OCI-LY3 (cell line): Measurements from ENCODE around the gene TRIM50.

Source experiments
- H2AFZ ChIP-seq: fragments of 200-600, 300-600 bp; shearing (Covaris generic); 2 replicates; pipeline ENCODE4 v1.6.0; 2014; ENCODE audit warnings: antibody characterized with exemption, low read depth, low read length
- H3K27ac ChIP-seq: fragments of 200-600, 300-600 bp; sonication (generic); 2 replicates; pipeline ENCODE4 v1.5.1; 2014; ENCODE audit warnings: mild to moderate bottlenecking, low read length, moderate library complexity, mixed read lengths
- H3K27me3 ChIP-seq: fragments of 200-600, 300-600 bp; sonication (generic); 2 replicates; pipeline ENCODE4 v1.6.1; 2014; ENCODE audit warnings: low read depth, low read length, mixed read lengths
- H3K36me3 ChIP-seq: fragments of 200-600, 300-600 bp; sonication (generic); replicated peaks from 2 replicates; pipeline ENCODE3; 2014; ENCODE audit warnings: low read depth, low read length, mixed read lengths
- H3K4me1 ChIP-seq: fragments of 300-600, 200-600 bp; sonication (generic); 2 replicates; pipeline ENCODE4 v1.6.1; 2014; ENCODE audit warnings: low read length, mixed read lengths
- H3K4me2 ChIP-seq: fragments of 200-600, 300-600 bp; sonication (generic); 2 replicates; pipeline ENCODE4 v1.6.1; 2014; ENCODE audit warnings: low read length, mixed read lengths
- H3K4me3 ChIP-seq: fragments of 300-600, 200-600 bp; sonication (generic); 2 replicates; pipeline ENCODE4 v1.5.1; 2014; ENCODE audit warnings: antibody characterized with exemption, mild to moderate bottlenecking, low read length, moderate library complexity
- H3K79me2 ChIP-seq: fragments of 300-600, 200-600 bp; shearing (Covaris generic); 2 replicates; pipeline ENCODE4 v1.6.1; 2014; ENCODE audit warnings: mild to moderate bottlenecking, low read length, mixed read lengths
- H3K9ac ChIP-seq: fragments of 300-600, 200-600 bp; shearing (Covaris generic); 2 replicates; pipeline ENCODE4 v1.6.0; 2014; ENCODE audit warnings: mild to moderate bottlenecking, low read length, moderate library complexity
- H3K9me3 ChIP-seq: fragments of 200-600, 300-600 bp; shearing (Covaris generic); 2 replicates; pipeline ENCODE4 v1.6.1; 2014; ENCODE audit warnings: low read length, mixed read lengths; ENCODE audit not compliant: insufficient read depth
- H4K20me1 ChIP-seq: fragments of 200-600, 300-600 bp; sonication (generic); 2 replicates; pipeline ENCODE4 v1.6.1; 2016; ENCODE audit warnings: low read length, mixed read lengths; ENCODE audit not compliant: insufficient read depth
- CTCF ChIP-seq: fragments of 200-600, 300-600 bp; sonication (generic); IDR thresholded peaks from 2 replicates; pipeline ENCODE4 v1.5.1; 2014; ENCODE audit warnings: antibody characterized with exemption, low read length, low read depth
- EZH2phosphoT487 ChIP-seq: fragments of 200-600 bp; shearing (Covaris generic); IDR thresholded peaks from 2 replicates; pipeline ENCODE4 v1.6.1; 2018; ENCODE audit warnings: antibody characterized with exemption, mixed run types, low read depth

Gene TRIM50

GRCh38 chr7:73369009-73369408, 41.1 kb upstream of the TRIM50 start:
- H3K9me3 ChIP-seq, result no peaks in the 10 kb centered on the region
- H4K20me1 ChIP-seq, result no peaks in the 10 kb centered on the region
- H3K79me2 ChIP-seq, result no peaks in the 10 kb centered on the region
- H3K4me1 ChIP-seq, result no peaks in the 10 kb centered on the region
- H3K4me3 ChIP-seq, result no peak overlapping the region
- H2AFZ ChIP-seq, result no peak overlapping the region
- no peak overlapping the region for H3K4me2 ChIP-seq
- TF ChIP-seq EZH2phosphoT487 (no peak), CTCF (no peak)
- H3K36me3 ChIP-seq, result no peaks in the 10 kb centered on the region
- H3K9ac ChIP-seq, result no peak overlapping the region
- no peaks in the 10 kb centered on the region for H3K27me3 ChIP-seq
- H3K27ac ChIP-seq, result no peak overlapping the region

- Histone ChIP-seq H4K20me1 (no peaks in the 10 kb centered on the region), H3K9ac (no peak overlapping the region), H3K27me3 (no peaks in the 10 kb centered on the region), H2AFZ (no peak overlapping the region), H3K4me1 (no peaks in the 10 kb centered on the region), H3K79me2 (no peaks in the 10 kb centered on the region), H3K4me3 (no peak overlapping the region), H3K9me3 (no peaks in the 10 kb centered on the region), H3K4me2 (no peak overlapping the region), H3K27ac (no peak overlapping the region), H3K36me3 (no peaks in the 10 kb centered on the region)
- TF ChIP-seq CTCF, result no peak
- TF ChIP-seq EZH2phosphoT487, result no peak
Observed at GRCh38 chr7:73366990-73367389, 39.1 kb upstream of the TRIM50 start.

- H3K9ac ChIP-seq, result no peak overlapping the region
Observed at GRCh38 chr7:73366127-73366526, 38.2 kb upstream of the TRIM50 start.

GRCh38 chr7:73364006-73364728, 36.3 kb upstream of the TRIM50 start:
- H3K4me1 ChIP-seq, result no peaks in the 10 kb centered on the region
- TF ChIP-seq EZH2phosphoT487 (no peak), CTCF (no peak)
- no peak overlapping the region for H3K27ac ChIP-seq
- no peak overlapping the region for H2AFZ ChIP-seq
- H3K79me2 ChIP-seq, result no peaks in the 10 kb centered on the region
- H3K27me3 ChIP-seq, result no peaks in the 10 kb centered on the region
- H3K4me2 ChIP-seq, result no peak overlapping the region
- H4K20me1 ChIP-seq, result no peaks in the 10 kb centered on the region
- no peak overlapping the region for H3K9ac ChIP-seq
- no peaks in the 10 kb centered on the region for H3K9me3 ChIP-seq
- no peaks in the 10 kb centered on the region for H3K36me3 ChIP-seq
- H3K4me3 ChIP-seq, result no peak overlapping the region

More at GRCh38 chr7:73366127-73366526, 38.2 kb upstream of the TRIM50 start:
- Histone ChIP-seq H3K4me1 (no peaks in the 10 kb centered on the region), H3K36me3 (no peaks in the 10 kb centered on the region), H3K9me3 (no peaks in the 10 kb centered on the region), H2AFZ (no peak overlapping the region), H3K4me2 (no peak overlapping the region), H3K27ac (no peak overlapping the region), H3K27me3 (no peaks in the 10 kb centered on the region), H4K20me1 (no peaks in the 10 kb centered on the region), H3K4me3 (no peak overlapping the region), H3K79me2 (no peaks in the 10 kb centered on the region)
- TF ChIP-seq CTCF (no peak), EZH2phosphoT487 (no peak)
